GM12864 (cell line): ENCODE results near the gene MLN.

ENCODE experiments used
- DNase-seq: peaks from one replicate; pipeline ENCODE4 v3.0.0-alpha.2; 2011; ENCODE audit warnings: low read depth
- H3K4me3 ChIP-seq: 2 replicates; pipeline ENCODE4 v1.5.1; 2011; ENCODE audit warnings: mild to moderate bottlenecking, low read depth, low read length, control low read depth
- TF ChIP-seq, protein P1 (sequence below): IDR thresholded peaks from 2 replicates; pipeline ENCODE4 v1.5.1; 2011; ENCODE audit warnings: low read depth, mild to moderate bottlenecking, moderate library complexity, low read length, control low read depth, inconsistent platforms; ENCODE audit errors: missing control alignments

The MLN gene

DNA sequence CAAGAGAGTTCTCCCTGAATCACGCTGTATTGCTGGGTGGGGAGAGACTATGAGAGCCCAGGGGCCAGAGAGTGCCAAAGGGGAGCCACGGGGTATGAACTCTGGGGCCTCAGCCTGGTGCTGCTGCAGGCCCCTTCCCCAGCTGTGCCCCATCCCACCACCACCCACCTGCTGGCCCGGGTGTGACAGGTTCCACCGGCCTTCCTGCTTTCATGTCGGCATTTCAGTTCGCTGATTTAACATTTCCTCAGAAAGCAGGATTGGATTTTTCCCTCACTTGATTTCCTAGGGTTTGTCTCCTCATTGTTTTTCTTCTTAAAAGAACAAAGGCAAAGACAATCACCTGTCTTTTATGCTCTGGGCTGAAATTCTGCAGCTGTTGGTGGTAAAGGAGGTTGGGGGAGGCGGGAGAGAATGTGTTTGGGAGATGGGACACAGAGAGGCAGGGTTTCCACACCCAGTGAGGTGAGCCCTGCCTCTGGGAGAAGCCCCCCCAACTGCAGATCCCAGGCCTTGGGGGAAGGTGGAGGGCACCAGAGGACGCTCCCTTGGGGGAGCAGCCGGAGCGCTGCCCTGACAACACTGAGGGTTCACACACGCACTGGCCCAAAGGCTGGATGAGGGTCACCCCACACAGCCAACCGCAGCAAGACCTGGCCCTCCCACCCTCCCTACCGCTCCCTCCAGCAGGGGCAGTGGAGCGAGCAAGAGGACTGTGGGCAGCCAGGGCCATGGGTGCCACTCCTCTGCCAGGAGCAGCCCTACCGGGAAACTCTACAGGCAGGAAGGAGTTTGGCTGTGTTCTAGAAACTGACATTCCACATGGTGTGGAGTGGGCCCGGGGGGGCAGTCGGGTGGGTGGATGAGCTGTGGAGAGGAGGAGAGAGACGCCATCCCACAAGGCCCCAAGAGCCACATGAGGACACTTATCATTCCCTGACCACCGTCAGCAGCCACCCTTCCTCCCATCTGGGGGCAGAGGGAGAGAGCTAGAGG is 10.5 kb upstream of the MLN start:
- H3K4me3 ChIP-seq: no peak overlapping the region
- TF ChIP-seq, protein P1, sequence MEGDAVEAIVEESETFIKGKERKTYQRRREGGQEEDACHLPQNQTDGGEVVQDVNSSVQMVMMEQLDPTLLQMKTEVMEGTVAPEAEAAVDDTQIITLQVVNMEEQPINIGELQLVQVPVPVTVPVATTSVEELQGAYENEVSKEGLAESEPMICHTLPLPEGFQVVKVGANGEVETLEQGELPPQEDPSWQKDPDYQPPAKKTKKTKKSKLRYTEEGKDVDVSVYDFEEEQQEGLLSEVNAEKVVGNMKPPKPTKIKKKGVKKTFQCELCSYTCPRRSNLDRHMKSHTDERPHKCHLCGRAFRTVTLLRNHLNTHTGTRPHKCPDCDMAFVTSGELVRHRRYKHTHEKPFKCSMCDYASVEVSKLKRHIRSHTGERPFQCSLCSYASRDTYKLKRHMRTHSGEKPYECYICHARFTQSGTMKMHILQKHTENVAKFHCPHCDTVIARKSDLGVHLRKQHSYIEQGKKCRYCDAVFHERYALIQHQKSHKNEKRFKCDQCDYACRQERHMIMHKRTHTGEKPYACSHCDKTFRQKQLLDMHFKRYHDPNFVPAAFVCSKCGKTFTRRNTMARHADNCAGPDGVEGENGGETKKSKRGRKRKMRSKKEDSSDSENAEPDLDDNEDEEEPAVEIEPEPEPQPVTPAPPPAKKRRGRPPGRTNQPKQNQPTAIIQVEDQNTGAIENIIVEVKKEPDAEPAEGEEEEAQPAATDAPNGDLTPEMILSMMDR: no peak
- no peak for DNase-seq

DNA sequence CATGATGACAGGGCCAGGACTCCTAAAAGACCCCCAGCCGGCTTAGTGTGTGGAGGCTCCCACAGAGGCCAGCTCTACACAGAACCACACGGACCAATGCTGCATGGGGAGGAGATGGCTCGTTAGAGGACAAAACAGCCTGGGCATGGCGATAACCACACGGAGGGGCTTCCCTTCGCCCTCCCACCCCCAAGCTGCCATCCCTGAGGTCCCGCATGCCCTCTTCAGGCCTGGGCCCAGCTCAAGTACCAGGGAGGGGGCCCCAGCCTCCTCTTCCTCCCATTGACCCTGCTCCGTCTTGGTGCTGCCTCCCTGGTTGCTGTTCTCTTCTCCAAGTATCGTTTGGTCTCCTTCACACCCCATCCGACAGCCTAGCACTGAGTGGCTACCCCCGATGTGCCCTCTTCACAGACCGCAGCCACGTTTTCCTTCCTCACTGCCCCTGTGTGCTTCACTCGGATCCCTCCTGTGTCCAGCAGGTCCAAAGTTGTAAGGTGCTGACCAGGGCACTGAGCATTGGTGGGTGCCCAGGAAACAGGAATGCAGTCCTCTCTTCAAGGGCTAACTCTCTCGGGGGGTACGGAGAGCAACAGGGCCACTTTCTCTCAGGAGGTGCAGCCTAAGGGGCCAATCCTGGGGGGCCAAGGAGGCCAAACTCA is 9.6 kb upstream of the MLN start:
- TF ChIP-seq, protein P1: no peak
- DNase-seq: no peak
- no peak overlapping the region for H3K4me3 ChIP-seq

DNA sequence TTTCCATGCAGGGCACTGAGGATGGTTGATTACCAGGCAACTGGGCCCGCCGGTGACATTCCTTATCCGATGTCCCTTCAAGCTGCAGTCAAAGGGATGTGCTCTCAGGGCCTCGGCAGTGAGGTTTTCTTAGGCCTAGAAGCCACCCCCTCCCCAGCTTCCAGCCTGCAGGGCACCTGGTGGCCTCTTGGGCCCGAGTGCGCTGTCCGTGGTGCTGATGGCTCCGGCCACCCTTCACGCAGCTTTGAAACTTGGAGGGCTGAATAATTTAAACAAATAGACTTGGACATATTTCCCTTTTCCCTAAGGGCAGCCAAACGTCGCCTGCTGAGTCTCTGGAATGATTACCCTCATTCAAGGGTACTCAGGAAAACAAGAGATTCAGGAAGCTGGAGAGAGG is 8.9 kb upstream of the MLN start:
- DNase-seq: no peak
- no peak overlapping the region for H3K4me3 ChIP-seq
- TF ChIP-seq, protein P1: peak; percentile 36

DNA sequence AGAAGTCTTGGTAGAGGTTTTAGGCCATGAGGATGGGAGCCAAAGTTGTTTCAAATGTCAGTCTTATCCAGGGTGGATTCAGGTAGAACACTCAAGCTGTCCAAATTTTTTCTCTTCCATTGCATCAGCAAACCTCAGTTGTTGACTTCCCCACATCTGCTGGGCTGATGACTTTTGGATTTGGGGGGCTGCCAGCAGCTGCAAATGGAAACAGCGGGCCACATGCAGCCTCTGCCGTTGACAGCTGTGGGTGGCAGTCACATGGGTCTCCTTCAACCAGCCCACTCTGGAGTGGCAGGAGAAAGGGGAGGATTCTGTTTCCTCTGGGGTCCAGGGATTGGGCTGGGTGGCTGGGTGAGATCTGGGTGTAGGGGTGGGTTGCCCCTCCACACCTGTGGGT is 5.8 kb upstream of the MLN start:
- no peak overlapping the region for H3K4me3 ChIP-seq
- DNase-seq: no peak
- TF ChIP-seq, protein P1: no peak

DNA sequence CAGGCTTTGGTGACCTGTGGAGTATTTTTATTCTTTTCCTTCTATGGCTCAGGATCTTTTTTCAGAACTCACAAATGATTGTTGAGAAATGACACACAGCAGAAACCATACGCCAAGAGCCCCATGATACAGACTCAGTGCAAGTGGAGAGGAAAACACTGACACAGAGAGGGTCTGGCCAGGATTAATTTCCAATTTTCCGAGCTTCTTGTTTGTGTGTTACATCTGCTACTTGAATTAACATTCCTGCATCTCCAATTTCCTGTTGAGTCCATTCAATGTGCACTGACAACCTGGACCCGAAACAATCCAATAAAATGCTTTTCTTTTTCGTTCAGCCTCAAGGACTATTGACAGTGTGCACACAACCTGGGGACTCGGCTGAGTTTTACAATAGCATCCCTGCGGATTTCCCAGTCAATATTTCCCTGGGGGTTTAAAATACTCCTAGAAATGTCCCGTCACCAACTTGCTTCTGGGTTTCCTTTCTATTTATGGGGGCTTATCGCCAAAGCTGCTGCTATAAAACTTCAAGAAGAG is 4.9 kb upstream of the MLN start:
- TF ChIP-seq, protein P1: no peak
- DNase-seq: no peak
- H3K4me3 ChIP-seq: no peak overlapping the region

DNA sequence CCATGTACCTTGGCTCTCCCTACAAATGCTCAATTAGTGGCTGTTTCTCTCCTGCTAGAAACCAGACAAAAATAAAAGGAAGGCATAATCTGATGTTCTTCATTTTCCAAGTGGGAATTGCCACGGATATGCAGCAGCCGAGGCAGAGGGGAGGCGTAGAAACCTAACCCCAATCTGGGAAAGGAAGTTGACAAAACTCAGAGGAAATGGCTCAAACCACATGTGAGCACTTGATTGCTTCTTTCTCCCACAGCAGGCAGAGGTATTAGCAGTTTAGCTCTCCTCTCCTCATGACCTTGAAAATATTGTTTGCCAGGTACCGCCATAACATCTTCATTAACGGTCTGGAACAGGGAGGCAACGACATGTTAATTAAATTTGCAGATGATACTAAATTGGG is 3.8 kb upstream of the MLN start:
- DNase-seq: no peak
- TF ChIP-seq, protein P1: no peak
- H3K4me3 ChIP-seq: no peak overlapping the region
